ENCODE data around the gene LZTS2.

Gene LZTS2

GRCh38 chr10:100967332-100967731, 32.3 kb upstream of the LZTS2 start (continued):
- TF ChIP-seq ZSCAN16 (tag by site-specific recombination; IDR thresholded peaks at IDR 0.05) (no peak), ZNF391 (tag by site-specific recombination; IDR thresholded peaks at IDR 0.05; ENCODE audit: borderline replicate concordance, low read depth) (no peak), MEIS1 (CRISPR knock-in tag; IDR thresholded peaks at IDR 0.05; ENCODE audit: borderline replicate concordance) (no peak), ZNF48 (tag by site-specific recombination; IDR thresholded peaks at IDR 0.05) (no peak), GLI4 (tag by site-specific recombination; IDR thresholded peaks at IDR 0.05) (no peak)

GRCh38 chr10:100968062-100968736, 31.4 kb upstream of the LZTS2 start:
- TF ChIP-seq ZNF544 (tag by site-specific recombination; IDR thresholded peaks at IDR 0.05) (no peak), ZNF677 (tag by site-specific recombination; IDR thresholded peaks at IDR 0.05) (no peak), ZNF404 (tag by site-specific recombination; IDR thresholded peaks at IDR 0.05) (no peak), ZNF513 (tag by site-specific recombination; IDR thresholded peaks at IDR 0.05) (no peak), PRDM4 (tag by site-specific recombination; IDR thresholded peaks at IDR 0.05) (no peak), ZNF837 (tag by site-specific recombination; IDR thresholded peaks at IDR 0.05) (no peak), SCRT2 (tag by site-specific recombination; IDR thresholded peaks at IDR 0.05) (no peak), ZBTB48 (tag by site-specific recombination; IDR thresholded peaks at IDR 0.05) (no peak), ZNF596 (tag by site-specific recombination; IDR thresholded peaks at IDR 0.05) (no peak), ZNF146 (tag by site-specific recombination; IDR thresholded peaks at IDR 0.05) (no peak), MZF1 (tag by site-specific recombination; IDR thresholded peaks at IDR 0.05; ENCODE audit: borderline replicate concordance) (no peak), ZNF510 (tag by site-specific recombination; IDR thresholded peaks at IDR 0.05; ENCODE audit: insufficient replicate concordance) (no peak), ZNF621 (tag by site-specific recombination; IDR thresholded peaks at IDR 0.05) (no peak), ZNF555 (tag by site-specific recombination; conservative IDR thresholded peaks at IDR 0.05) (no peak), ATF2 (tag by site-specific recombination; IDR thresholded peaks at IDR 0.05; ENCODE audit: low read depth) (no peak), ZSCAN16 (tag by site-specific recombination; IDR thresholded peaks at IDR 0.05) (no peak), ZNF114 (tag by site-specific recombination; IDR thresholded peaks at IDR 0.05) (no peak), BCL11A (tag by site-specific recombination; IDR thresholded peaks at IDR 0.05; ENCODE audit: low read depth) (no peak), HOXA7 (CRISPR knock-in tag; IDR thresholded peaks at IDR 0.05; ENCODE audit: borderline replicate concordance) (no peak)
- ChIA-PET CTCF (interaction anchor here (0.6 to 2.1 kb wide), 16 partner anchors 11 to 1089 kb away, joined by 3 to 21 read pairs (median 3); no protein-coding TSS in a partner anchor), POLR2A (interaction anchor here (1.2 kb wide), 1 partner anchor 17 kb away, joined by 3 read pairs; no protein-coding TSS in a partner anchor)
- Histone ChIP-seq H3K9me3 (ENCODE audit: control insufficient read depth, insufficient read depth, low read depth, low read length) (no peaks in the 10 kb centered on the region), H3K27ac (ENCODE audit: extremely low read depth, low read depth, low read length) (no peak overlapping the region), H3K36me3 (ENCODE audit: control insufficient read depth in 2 of 2, insufficient read depth in 1 of 2, low read length in 2 of 2) (peaks cover 11 to 20% of the 10 kb centered on the region in 2 experiments), H3K4me1 (ENCODE audit: control insufficient read depth, insufficient read depth, low read length) (no peaks in the 10 kb centered on the region), H3K4me3 (ENCODE audit: low read depth, low read length) (no peak overlapping the region)
